ENCODE measurements around the gene RANBP3. TPM values are rescaled to one million over a fixed set of nuclear protein-coding genes. Genes with fewer than 3 reads are reported as not detected.

Gene RANBP3
- total RNA-seq, 2 experiments from 2014 or later, result 74.3 to 90.2 TPM

DNA sequence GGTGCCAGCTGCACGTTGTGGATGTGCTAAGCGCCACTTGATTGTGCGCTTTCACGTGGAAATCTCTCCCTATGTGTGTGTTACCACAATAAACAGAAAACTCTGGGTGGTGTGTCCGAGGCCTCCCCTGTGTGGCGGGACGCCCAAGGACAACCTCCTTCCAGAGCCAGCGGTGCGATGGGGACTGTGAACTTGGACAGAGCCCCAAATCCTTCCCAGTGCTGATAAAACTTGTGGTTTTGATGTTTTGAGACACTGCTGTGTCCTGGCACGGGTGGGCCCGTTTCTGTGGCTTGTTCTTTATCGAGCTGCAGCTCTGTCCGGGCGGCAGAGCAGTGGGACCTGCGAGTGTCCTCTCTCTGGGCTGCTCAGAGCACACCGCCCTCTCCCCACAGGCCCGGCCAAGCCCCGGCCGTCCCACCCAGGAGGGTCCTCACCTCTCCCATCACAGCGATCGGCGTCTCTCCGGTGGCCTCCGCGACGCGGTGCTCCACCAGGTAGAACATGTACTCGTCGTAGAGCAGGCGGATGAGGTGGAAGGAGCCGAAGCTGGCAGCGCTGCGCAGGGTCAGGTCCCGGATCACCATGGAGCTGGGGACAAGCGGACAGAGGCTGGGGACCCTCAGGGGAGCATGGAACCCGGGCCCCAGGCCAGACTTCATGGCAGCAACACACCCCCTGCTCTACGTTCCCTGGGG is 18.8 kb upstream of the RANBP3 start:
- Histone ChIP-seq H3K9me2 (ENCODE audit: insufficient read depth, low read length) (no peaks in the 10 kb centered on the region), H3K79me2 (ENCODE audit: insufficient read depth, low read depth, low read length) (no peaks in the 10 kb centered on the region), H2AFZ (ENCODE audit: low read length) (no peak overlapping the region), H3K4me1 (ENCODE audit: insufficient read depth, low read length, poor library complexity, severe bottlenecking) (no peaks in the 10 kb centered on the region), H3K9me3 (ENCODE audit: low read length) (no peaks in the 10 kb centered on the region), H3K4me2 (ENCODE audit: low read length) (no peak overlapping the region), H3K27ac (ENCODE audit: low read depth, low read length, poor library complexity, severe bottlenecking) (no peak overlapping the region), H3K4me3 (ENCODE audit: low read depth, low read length, poor library complexity, severe bottlenecking) (no peak overlapping the region), H4K20me1 (ENCODE audit: insufficient read depth, low read length) (no peaks in the 10 kb centered on the region), H3K36me3 (ENCODE audit: insufficient read depth, low read length) (no peaks in the 10 kb centered on the region)
- CTCF ChIA-PET (ENCODE audit: unreplicated experiment), result no interaction called here
- POLR2A ChIA-PET, result no interaction called here
- no peak for TF ChIP-seq EZH2phosphoT487 (IDR thresholded peaks at IDR 0.05; ENCODE audit: borderline replicate concordance, low read depth, low read length)
- TF ChIP-seq, protein P1, sequence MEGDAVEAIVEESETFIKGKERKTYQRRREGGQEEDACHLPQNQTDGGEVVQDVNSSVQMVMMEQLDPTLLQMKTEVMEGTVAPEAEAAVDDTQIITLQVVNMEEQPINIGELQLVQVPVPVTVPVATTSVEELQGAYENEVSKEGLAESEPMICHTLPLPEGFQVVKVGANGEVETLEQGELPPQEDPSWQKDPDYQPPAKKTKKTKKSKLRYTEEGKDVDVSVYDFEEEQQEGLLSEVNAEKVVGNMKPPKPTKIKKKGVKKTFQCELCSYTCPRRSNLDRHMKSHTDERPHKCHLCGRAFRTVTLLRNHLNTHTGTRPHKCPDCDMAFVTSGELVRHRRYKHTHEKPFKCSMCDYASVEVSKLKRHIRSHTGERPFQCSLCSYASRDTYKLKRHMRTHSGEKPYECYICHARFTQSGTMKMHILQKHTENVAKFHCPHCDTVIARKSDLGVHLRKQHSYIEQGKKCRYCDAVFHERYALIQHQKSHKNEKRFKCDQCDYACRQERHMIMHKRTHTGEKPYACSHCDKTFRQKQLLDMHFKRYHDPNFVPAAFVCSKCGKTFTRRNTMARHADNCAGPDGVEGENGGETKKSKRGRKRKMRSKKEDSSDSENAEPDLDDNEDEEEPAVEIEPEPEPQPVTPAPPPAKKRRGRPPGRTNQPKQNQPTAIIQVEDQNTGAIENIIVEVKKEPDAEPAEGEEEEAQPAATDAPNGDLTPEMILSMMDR (conservative IDR thresholded peaks at IDR 0.05; ENCODE audit: low read length), result no peak
- intact Hi-C loops (cut with micrococcal nuclease; ENCODE audit: unreplicated experiment), result no loop called here
- DNase-seq (ENCODE audit: low spot score), result no peak
- BruUV-seq (replicated peaks), result no TSS peak

DNA sequence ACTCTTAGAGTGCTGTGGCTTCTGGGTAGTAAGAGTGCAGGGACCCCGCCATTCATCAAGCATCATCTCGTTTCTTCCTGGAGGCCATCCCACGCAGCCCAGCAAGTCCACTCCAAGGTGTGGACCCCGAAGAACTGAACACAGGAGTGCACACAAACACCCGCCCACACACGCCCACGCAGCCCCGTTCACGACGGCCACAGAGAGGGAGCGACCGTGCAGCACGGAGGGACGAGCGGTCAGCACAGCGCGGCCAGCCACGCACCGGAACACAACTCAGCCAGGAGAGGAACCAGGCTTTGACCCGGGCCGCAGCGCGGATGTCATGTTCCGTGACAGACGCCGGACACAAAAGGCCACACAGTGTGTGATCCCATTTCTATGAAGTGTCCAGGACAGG is 18.2 kb upstream of the RANBP3 start:
- Histone ChIP-seq H3K36me3 (ENCODE audit: insufficient read depth, low read length) (no peaks in the 10 kb centered on the region), H3K79me2 (ENCODE audit: insufficient read depth, low read depth, low read length) (no peaks in the 10 kb centered on the region), H3K4me2 (ENCODE audit: low read length) (no peak overlapping the region), H3K4me1 (ENCODE audit: insufficient read depth, low read length, poor library complexity, severe bottlenecking) (no peaks in the 10 kb centered on the region), H3K27ac (ENCODE audit: low read depth, low read length, poor library complexity, severe bottlenecking) (no peak overlapping the region), H4K20me1 (ENCODE audit: insufficient read depth, low read length) (no peaks in the 10 kb centered on the region), H3K9me3 (ENCODE audit: low read length) (no peaks in the 10 kb centered on the region), H2AFZ (ENCODE audit: low read length) (no peak overlapping the region), H3K9me2 (ENCODE audit: insufficient read depth, low read length) (no peaks in the 10 kb centered on the region), H3K4me3 (ENCODE audit: low read depth, low read length, poor library complexity, severe bottlenecking) (no peak overlapping the region)
- DNase-seq (ENCODE audit: low spot score), result no peak
- ChIA-PET POLR2A (no interaction called here), CTCF (ENCODE audit: unreplicated experiment) (no interaction called here)
- TF ChIP-seq, protein P1 (conservative IDR thresholded peaks at IDR 0.05; ENCODE audit: low read length), result no peak
- TF ChIP-seq EZH2phosphoT487 (IDR thresholded peaks at IDR 0.05; ENCODE audit: borderline replicate concordance, low read depth, low read length), result no peak
- intact Hi-C loops (cut with micrococcal nuclease; ENCODE audit: unreplicated experiment), result no loop called here
- BruUV-seq (replicated peaks), result no TSS peak

DNA sequence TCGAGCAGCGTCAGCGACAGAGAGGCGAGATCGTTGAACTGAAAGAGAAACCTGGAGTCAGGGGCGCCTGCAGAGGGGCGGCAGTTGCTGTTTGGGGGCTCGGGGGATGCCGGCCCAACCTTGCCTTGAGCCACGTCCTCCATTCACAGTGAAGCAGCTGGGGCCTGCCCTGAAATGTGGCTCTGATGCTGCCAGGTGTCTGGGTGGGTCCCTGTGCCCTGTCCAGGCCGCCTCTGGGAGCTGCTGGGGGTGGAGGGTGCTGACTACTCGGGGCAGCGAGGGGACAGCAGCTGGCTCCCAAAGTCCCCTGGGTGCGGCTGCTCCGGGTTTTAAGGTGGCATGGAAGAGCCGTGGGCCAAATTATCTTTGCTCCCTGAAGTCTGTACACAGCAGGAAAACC is 17.7 kb upstream of the RANBP3 start:
- intact Hi-C loops (cut with micrococcal nuclease; ENCODE audit: unreplicated experiment), result no loop called here
- H3K79me2 ChIP-seq (ENCODE audit: insufficient read depth, low read depth, low read length), result no peaks in the 10 kb centered on the region
- H2AFZ ChIP-seq (ENCODE audit: low read length), result no peak overlapping the region
- no peaks in the 10 kb centered on the region for H3K4me1 ChIP-seq (ENCODE audit: insufficient read depth, low read length, poor library complexity, severe bottlenecking)
- BruUV-seq (replicated peaks), result no TSS peak
- TF ChIP-seq EZH2phosphoT487 (IDR thresholded peaks at IDR 0.05; ENCODE audit: borderline replicate concordance, low read depth, low read length), result no peak
- TF ChIP-seq, protein P1 (conservative IDR thresholded peaks at IDR 0.05; ENCODE audit: low read length), result no peak
- H3K27ac ChIP-seq (ENCODE audit: low read depth, low read length, poor library complexity, severe bottlenecking), result no peak overlapping the region
- no peaks in the 10 kb centered on the region for H3K9me3 ChIP-seq (ENCODE audit: low read length)
- H4K20me1 ChIP-seq (ENCODE audit: insufficient read depth, low read length), result no peaks in the 10 kb centered on the region
- no peak overlapping the region for H3K4me2 ChIP-seq (ENCODE audit: low read length)
- ChIA-PET POLR2A (no interaction called here), CTCF (ENCODE audit: unreplicated experiment) (no interaction called here)
- no peak for DNase-seq (ENCODE audit: low spot score)
- H3K36me3 ChIP-seq (ENCODE audit: insufficient read depth, low read length), result no peaks in the 10 kb centered on the region
- no peak overlapping the region for H3K4me3 ChIP-seq (ENCODE audit: low read depth, low read length, poor library complexity, severe bottlenecking)
- H3K9me2 ChIP-seq (ENCODE audit: insufficient read depth, low read length), result no peaks in the 10 kb centered on the region
